ENCODE measurements around the gene JRKL. TPM values are rescaled to one million over a fixed set of nuclear protein-coding genes. Genes with fewer than 3 reads are reported as not detected.
"Not testable (repeated sequence)": the region's sequence is repeated elsewhere in the genome, so short reads cannot be mapped to it uniquely, and the experiment has no call there.

JRKL gene
- total RNA-seq, 4 donors from 2014 or later, result 6.8 to 13.2 (median 8.5) TPM

GRCh38 chr11:96396637-96397036, 6.8 kb downstream of the JRKL start:
- H3K27me3 ChIP-seq, result no peaks in the 10 kb centered on the region
- no peaks in the 10 kb centered on the region for H3K36me3 ChIP-seq
- no peak overlapping the region for H3K27ac ChIP-seq
- no peak overlapping the region for H3K4me3 ChIP-seq
- TF ChIP-seq CTCF (IDR thresholded peaks at IDR 0.05) (no peak), POLR2A (IDR thresholded peaks at IDR 0.05) (no peak)
- DNase-seq, result no peak
- no peaks in the 10 kb centered on the region for H3K9me3 ChIP-seq
- no peaks in the 10 kb centered on the region for H3K4me1 ChIP-seq

- Histone ChIP-seq H3K9me3 (no peaks in the 10 kb centered on the region), H3K27me3 (no peaks in the 10 kb centered on the region), H3K4me1 (no peaks in the 10 kb centered on the region), H3K27ac (no peak overlapping the region), H3K36me3 (no peaks in the 10 kb centered on the region), H3K4me3 (no peak overlapping the region)
- DNase-seq, result no peak
- TF ChIP-seq POLR2A (IDR thresholded peaks at IDR 0.05), result no peak
- TF ChIP-seq CTCF (IDR thresholded peaks at IDR 0.05), result no peak
Measured at GRCh38 chr11:96397863-96398262, 8.1 kb downstream of the JRKL start.

- H3K36me3 ChIP-seq, result no peaks in the 10 kb centered on the region
- no peaks in the 10 kb centered on the region for H3K4me1 ChIP-seq
- no peak overlapping the region for H3K27ac ChIP-seq
- no peaks in the 10 kb centered on the region for H3K27me3 ChIP-seq
- no peak for TF ChIP-seq POLR2A (IDR thresholded peaks at IDR 0.05)
- TF ChIP-seq CTCF (IDR thresholded peaks at IDR 0.05), result no peak
- no peaks in the 10 kb centered on the region for H3K9me3 ChIP-seq
- no peak for DNase-seq
- no peak overlapping the region for H3K4me3 ChIP-seq
Measured at GRCh38 chr11:96400697-96401096, 10.9 kb downstream of the JRKL start.

GRCh38 chr11:96411412-96411811, 21.6 kb downstream of the JRKL start:
- H3K27ac ChIP-seq, H3K4me1 ChIP-seq, DNase-seq, H3K27me3 ChIP-seq, H3K9me3 ChIP-seq, H3K36me3 ChIP-seq: not testable (repeated sequence)
- H3K4me3 ChIP-seq, result peak overlapping the region in 2 of 4 donors; percentile 24 to 36

GRCh38 chr11:96412761-96413381, 23.1 kb downstream of the JRKL start:
- DNase-seq, result peak in 1 of 3 donors; percentile 40
- H3K9me3 ChIP-seq, result no peaks in the 10 kb centered on the region
- TF ChIP-seq POLR2A (IDR thresholded peaks at IDR 0.05) (no peak), CTCF (IDR thresholded peaks at IDR 0.05) (no peak)

GRCh38 chr11:96413408-96413807, 23.6 kb downstream of the JRKL start:
- no peaks in the 10 kb centered on the region for H3K9me3 ChIP-seq
- H3K27me3 ChIP-seq, result no peaks in the 10 kb centered on the region
- no peaks in the 10 kb centered on the region for H3K36me3 ChIP-seq

More at GRCh38 chr11:96412761-96413381, 23.1 kb downstream of the JRKL start:
- H3K27ac ChIP-seq, result no peak overlapping the region
- no peaks in the 10 kb centered on the region for H3K36me3 ChIP-seq
- H3K4me1 ChIP-seq, result no peaks in the 10 kb centered on the region
- H3K4me3 ChIP-seq, result no peak overlapping the region
- H3K27me3 ChIP-seq, result no peaks in the 10 kb centered on the region

More at GRCh38 chr11:96413408-96413807, 23.6 kb downstream of the JRKL start:
- H3K4me1 ChIP-seq, result no peaks in the 10 kb centered on the region
- DNase-seq, result no peak
- no peak overlapping the region for H3K4me3 ChIP-seq
- no peak overlapping the region for H3K27ac ChIP-seq
- TF ChIP-seq CTCF (IDR thresholded peaks at IDR 0.05) (no peak), POLR2A (IDR thresholded peaks at IDR 0.05) (no peak)
